ENCODE results near the gene HACE1.

- TF ChIP-seq TAF1 (IDR thresholded peaks at IDR 0.05; ENCODE audit: low read depth, low read length) (no peak), POLR2AphosphoS5 (IDR thresholded peaks at IDR 0.05; ENCODE audit: low read depth, low read length) (no peak)
Measured at GRCh38 chr6:104829183-104829958, 30.3 kb downstream of the HACE1 start.
